Stimulated activated CD4-positive, alpha-beta T cell treated with anti-CD3 and anti-CD28 coated beads, TNF-alpha, amount 100 ng/mL, for 48 hours (primary cell): ENCODE measurements around the gene MCEE.
A peak's percentile ranks its signal among the peaks of the same experiment; 100 is the strongest.
"Not testable (repeated sequence)": the region's sequence is repeated elsewhere in the genome, so short reads cannot be mapped to it uniquely, and the experiment has no call there.

Source experiments
- DNase-seq, 3 donors: peaks; one replicate each; pipeline ENCODE4 v3.0.0-alpha.2; 2020; ENCODE audit warnings: low read depth in 3 of 3

The MCEE gene

DNA sequence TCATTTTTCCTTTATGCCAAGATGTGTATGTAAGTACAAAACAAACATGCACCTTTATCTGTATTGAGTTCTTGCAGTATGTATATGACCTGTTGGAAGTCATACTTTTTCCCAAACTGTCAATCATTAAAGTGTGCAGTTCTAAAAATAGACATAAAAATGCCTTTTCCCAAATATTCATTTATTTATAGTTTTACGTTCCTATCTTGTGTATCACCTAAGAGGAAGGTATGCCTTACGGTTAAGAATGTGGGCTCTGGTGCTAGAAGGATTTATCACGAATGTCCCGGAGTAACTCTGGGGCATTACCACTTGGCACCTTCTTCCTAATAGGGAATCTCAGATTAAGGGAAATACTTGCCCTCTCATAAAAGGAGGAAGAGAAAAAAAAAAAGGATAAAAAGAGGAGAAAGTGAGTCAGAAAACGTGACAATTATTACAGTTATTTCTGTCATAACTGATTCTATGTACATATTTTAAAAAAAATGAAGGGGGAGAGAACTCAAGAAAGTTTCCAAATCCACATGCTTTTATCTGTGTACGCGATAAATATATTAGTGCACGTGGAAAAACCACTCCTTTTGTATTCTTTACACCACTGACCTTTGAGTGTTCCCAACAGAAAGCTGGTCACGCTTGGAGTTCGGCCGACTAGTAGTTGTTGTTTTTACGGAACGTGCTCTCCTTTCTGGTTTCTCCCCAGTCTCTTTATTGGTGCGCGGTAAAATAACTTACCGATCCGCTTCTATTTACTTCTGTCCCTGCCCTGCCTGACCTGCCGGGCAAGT lies 721 bp downstream of the MCEE start:
- DNase-seq = peak in 1 of 3 donors; percentile 11

DNA sequence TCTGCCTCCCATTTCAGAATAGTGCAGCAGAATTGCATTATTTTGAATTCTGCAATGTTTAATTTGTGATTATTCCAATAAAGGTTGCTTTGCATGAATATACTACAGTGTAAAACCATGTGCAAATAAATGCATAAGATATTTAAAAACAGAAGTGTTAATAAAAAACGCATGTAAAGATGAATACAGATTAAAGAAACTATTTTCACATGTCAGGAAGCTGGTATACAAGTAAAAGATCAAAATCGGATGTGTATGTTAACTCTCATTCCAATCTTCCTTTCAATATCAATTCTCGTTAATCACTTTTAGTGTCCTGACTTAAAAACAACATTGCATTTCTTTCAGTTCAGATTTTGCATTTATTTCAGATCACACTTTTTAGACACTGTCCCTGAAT lies 3.1 kb downstream of the MCEE start:
- DNase-seq = no peak

DNA sequence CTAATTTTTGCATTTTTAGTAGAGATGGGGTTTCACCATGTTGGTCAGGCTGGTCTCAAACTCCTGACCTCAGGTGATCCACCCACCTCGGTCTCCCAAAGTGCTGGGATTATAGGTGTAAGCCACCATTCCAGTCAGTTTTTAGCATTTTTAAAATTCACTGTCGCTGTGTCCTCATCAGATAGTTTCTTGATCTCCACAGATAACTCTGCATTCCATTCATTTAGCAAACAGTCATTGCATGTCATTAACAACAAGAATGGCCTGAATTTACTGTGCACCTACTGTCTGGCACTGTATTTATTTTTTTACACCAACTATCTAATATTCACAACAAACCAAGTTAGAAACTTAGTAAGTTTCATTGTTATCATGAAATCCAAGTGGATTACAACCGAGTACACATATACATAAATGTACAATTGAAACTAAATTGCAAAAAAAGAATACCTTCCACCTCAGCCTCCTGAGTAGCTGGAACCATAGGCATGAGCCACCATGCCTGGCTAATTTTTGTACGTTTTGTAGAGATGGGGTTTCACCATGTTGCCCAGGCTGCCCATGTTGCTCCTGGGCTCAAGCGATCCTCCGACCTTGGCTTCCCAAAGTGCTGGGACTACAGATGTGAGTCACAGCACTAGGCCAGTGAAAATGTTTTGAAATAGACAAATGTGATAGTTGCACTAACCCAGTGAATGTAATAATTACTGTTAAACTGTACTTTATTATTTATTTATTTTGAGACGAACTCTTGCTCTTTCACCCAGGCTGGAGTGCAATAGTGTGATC lies 4.3 kb downstream of the MCEE start:
- no peak for DNase-seq

- no peak for DNase-seq
Observed at GRCh38 chr2:71122387-71123298, 7.4 kb downstream of the MCEE start.

DNA sequence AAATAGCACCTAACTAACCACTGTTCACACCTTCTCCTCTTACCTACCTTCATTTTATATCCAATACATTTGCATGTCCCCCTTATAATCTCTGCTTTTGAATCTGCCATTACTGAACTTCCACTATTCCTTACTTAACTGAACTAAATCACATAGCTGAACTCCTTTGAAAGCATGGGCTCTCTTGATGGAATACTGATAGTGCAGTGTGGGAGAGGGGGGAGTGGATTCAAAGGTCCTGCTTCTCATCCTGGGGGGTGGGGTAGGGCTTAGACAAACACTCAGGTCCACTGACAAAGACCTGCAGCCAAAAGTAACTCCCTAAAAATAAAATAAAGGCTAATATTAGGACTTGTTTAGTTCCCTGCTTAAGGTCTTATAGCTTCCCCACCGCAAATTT lies 8.6 kb downstream of the MCEE start:
- no peak for DNase-seq

- DNase-seq = no peak
Observed at GRCh38 chr2:71120195-71120594, 9.8 kb downstream of the MCEE start.

DNA sequence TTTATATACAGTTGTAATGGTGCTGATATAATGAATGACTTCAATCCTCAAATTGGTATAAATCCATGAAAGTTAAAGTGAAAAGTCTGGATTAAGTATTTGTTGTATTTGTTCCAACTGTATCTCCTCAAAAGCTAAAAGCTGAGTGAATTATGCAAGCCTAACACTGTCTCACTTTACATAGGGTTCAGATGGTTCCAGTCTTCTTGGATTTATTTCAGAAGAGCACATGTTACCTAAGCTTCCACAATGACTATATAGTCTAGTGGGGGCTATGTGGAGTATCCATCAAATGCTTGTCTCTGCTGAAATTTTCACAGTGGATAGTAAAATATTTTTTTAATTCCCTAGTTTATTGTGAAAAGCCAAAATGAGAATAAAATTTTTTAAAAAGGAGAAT lies 13.0 kb downstream of the MCEE start:
- DNase-seq = no peak

DNA sequence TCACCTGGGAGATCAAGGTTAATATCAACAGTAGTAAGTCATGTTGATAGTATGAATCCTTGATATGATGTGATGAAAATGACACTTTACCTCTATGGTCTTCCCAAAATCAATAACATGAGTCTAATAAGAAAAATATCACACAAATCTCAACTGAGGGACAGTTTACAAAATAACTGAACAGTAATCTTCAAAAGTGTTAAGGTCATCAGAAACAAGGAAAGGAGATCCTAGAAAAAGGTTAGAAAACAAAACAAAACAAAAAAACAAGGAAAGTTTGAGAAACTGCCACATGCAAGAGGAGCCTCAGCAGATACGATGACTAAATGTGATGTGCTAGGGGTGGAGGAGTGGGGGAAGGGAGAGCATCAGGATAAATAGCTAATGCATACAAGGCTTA lies 16.2 kb downstream of the MCEE start:
- no peak for DNase-seq

DNA sequence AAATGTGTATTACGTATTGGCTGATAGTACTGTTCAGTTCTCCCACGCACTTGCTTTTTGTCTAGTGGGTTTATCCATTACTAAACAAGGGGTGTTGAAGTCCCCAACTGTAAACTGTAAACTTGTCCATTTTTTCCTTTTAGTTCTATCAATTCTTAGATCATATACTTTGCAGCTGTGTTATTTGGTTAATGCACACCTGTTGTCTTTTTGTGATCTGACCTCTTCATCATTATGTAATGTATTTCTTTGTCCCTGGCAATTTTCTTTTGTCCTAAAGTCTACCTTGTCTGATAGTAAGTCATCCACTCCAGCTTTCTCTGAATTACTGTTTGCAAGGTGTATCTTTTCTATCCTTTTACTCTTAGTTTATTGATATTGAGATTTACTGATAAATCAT lies 21.9 kb downstream of the MCEE start:
- DNase-seq = no peak

DNA sequence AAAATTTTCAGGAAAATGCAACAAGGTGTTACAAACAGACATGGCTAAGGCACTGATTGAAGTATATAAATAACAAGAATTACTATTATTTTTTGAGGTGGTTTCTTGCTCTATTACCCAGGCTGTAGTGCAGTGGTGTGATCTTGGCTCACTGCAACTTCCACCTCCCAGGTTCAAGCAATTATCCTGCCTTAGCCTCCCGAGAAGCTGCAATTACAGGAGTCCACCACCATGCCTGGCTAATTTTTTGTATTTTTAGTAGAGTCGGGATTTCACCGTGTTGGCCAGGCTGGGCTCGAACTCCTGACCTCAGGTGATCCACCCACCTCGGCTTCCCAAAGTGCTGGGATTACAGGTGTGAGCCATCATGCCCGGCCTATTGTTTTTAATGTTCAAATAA lies 23.6 kb downstream of the MCEE start:
- not testable (repeated sequence) for DNase-seq

DNA sequence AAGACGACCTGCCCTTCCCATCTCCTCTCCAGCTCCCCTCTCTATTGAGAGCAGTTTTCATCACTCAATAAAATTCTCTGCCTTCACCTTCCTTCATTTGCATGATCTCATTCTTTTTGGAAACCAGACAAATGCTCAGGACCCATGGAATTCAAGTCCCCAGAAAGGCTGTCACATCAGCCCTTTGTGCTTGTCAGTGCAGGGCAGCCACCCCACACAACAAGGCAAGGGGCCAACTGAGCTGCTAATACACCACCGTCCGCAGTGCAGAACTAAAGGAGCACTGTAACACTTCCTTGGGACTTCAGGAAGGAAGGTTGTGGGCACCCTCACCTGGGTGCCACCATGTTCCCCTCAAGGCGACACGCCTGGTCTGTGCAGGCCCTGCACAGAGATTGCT lies 26.2 kb downstream of the MCEE start:
- DNase-seq = no peak

DNA sequence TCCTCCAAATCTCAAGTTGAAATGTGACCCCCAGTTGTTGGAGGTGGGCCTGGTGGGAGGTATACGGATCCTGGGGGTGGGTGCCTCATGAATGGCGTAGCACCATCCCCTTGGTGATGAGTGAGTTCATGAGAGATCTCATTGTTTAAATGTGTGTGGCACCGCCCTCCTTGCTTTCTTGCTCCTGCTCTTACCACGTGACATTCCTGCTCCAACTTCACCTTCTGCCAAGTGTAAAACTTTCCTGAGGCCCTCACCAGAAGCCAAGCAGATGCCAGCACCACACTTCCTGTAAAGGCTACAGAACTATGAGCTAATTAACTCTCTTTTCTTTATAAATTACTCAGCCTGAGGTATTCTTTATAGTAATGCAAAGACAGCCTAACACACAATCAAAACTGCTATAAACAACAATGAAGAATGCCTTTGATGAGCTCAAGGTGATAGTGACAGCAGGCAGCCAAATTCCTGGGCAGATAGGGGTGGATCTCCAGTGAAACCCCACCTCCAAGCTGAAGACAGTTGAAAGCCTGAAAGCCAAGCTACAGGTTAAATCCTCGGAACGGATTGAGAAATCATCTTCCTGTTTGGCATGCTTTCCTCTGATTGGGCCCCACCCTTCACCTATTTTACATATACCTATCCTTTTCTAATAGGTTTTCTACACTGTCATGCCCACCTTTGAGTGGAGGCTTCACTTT lies 26.9 kb downstream of the MCEE start:
- no peak for DNase-seq

- DNase-seq = no peak
Observed at GRCh38 chr2:71101656-71102055, 28.4 kb downstream of the MCEE start.

GRCh38 chr2:71100195-71100964 lies 29.6 kb downstream of the MCEE start:
- peak; percentile 19 to 31 (median 22) for DNase-seq

GRCh38 chr2:71092491-71093260 lies 37.4 kb downstream of the MCEE start:
- DNase-seq = not testable (repeated sequence)

DNA sequence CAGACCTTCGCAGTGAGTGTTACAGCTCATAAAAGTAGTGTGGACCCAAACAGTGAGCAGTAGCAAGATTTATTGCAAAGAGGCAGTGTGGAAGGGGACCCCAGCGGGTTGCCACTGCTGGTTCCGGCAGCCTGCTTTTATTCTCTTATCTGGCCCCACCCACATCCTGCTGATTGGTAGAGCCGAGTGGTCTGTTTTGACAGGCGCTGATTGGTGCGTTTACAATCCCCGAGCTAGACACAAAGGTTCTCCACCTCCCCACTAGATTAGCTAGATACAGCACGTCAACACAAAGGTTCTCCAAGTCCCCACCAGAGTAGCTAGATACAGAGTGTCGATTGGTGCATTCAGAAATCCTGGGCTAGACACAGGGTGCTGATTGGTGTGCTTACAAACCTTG lies 38.2 kb downstream of the MCEE start:
- not testable (repeated sequence) for DNase-seq

DNA sequence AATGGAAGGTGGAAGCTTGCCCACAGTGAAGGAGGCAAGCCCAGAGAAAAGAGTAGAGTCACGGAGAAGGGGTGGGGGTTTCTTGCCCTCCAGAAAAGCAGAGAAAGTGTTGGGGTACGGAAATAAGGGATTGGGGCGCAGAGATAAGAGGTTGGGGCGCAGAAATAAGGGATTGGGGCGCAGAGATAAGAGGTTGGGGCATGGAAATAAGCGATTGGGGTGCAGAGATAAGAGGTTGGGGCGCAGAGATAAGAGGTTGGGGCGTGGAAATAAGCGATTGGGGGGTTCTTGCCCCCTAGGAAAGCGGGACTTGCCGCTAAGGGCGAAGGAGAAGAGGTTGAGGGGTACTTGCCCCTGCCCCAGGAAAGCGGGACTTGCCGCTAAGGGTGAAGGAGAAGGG lies 40.6 kb downstream of the MCEE start:
- DNase-seq = not testable (repeated sequence)

- DNase-seq = not testable (repeated sequence)
Observed at GRCh38 chr2:71085325-71086003, 44.6 kb downstream of the MCEE start.

- DNase-seq = not testable (repeated sequence)
Observed at GRCh38 chr2:71083752-71084312, 46.2 kb downstream of the MCEE start.
